BJ (cell line): Measurements from ENCODE around the gene RAMP1. TPM values are rescaled to one million over a fixed set of nuclear protein-coding genes. Genes with fewer than 3 reads are reported as not detected.

Experiments used
- CTCF ChIA-PET: fragments of 350-600 bp; formaldehyde crosslinking; extraction: SDS; loops from one replicate; lab custom pipeline; 2021; ENCODE audit warnings: antibody characterized with exemption, inconsistent platforms; lab: Yijun Ruan, JAX
- POLR2A ChIA-PET: fragments of 300-600 bp; sonication (Branson Sonifier 250); formaldehyde crosslinking; extraction: SDS; loops from one replicate; lab custom pipeline; 2021; ENCODE audit warnings: antibody characterized with exemption; lab: Charles Lee
- DNase-seq: peaks from one replicate; pipeline ENCODE4 v3.0.0-alpha.2; 2011; ENCODE audit warnings: low read depth
- H3K27me3 ChIP-seq: 2 replicates; pipeline ENCODE4 v1.6.0; 2011; ENCODE audit warnings: low read length; ENCODE audit not compliant: control insufficient read depth, insufficient read depth
- H3K36me3 ChIP-seq: 2 replicates; pipeline ENCODE4 v1.5.1; 2011; ENCODE audit warnings: low read length; ENCODE audit not compliant: control insufficient read depth, insufficient read depth
- H3K4me3 ChIP-seq: 2 replicates; pipeline ENCODE4 v1.5.1; 2011; ENCODE audit warnings: low read depth, mild to moderate bottlenecking, control low read depth, low read length
- polyA plus RNA-seq: library from polyadenylated mRNA; depleted of rRNA; stranded (reverse); fragments of >200 nt; gene quantifications from 2 replicates; pipeline ENCODE4 v1.2.3, GENCODE V29; 2011
- TF ChIP-seq, protein P1 (sequence below): IDR thresholded peaks from 2 replicates; pipeline ENCODE4 v1.5.1; 2011; ENCODE audit warnings: low read depth, mild to moderate bottlenecking, control low read depth, inconsistent platforms, low read length, moderate library complexity; ENCODE audit not compliant: insufficient read depth

RAMP1 gene
- polyA plus RNA-seq, 1 experiment, result 10.8 TPM

DNA sequence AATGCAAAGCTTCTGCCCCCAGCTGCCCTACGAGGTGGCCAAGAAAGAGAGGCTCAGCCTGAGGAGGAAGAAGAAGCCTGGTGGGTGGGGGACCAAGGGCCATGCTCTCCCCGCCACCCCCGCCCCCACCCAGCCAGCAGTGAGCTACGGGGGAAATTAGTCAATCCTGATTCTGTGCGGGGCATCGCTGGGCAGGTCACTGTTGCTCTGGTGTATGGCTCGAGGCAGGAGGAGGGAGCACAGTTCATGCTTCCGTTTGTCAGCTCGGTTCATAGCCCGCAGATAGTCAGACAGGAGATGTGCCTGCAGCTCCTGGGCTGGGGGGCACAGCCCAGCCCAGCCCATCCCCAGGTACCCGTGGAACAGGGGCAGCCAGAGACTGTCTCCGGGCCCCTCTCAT lies 17.1 kb downstream of the RAMP1 start:
- Histone ChIP-seq H3K27me3 (no peaks in the 10 kb centered on the region), H3K4me3 (no peak overlapping the region), H3K36me3 (no peaks in the 10 kb centered on the region)
- no peak for DNase-seq
- CTCF ChIA-PET, result no interaction called here
- POLR2A ChIA-PET, result interaction anchor here (0.6 kb wide), 1 partner anchor 591 kb away, joined by 3 read pairs; no protein-coding TSS in a partner anchor
- TF ChIP-seq, protein P1, sequence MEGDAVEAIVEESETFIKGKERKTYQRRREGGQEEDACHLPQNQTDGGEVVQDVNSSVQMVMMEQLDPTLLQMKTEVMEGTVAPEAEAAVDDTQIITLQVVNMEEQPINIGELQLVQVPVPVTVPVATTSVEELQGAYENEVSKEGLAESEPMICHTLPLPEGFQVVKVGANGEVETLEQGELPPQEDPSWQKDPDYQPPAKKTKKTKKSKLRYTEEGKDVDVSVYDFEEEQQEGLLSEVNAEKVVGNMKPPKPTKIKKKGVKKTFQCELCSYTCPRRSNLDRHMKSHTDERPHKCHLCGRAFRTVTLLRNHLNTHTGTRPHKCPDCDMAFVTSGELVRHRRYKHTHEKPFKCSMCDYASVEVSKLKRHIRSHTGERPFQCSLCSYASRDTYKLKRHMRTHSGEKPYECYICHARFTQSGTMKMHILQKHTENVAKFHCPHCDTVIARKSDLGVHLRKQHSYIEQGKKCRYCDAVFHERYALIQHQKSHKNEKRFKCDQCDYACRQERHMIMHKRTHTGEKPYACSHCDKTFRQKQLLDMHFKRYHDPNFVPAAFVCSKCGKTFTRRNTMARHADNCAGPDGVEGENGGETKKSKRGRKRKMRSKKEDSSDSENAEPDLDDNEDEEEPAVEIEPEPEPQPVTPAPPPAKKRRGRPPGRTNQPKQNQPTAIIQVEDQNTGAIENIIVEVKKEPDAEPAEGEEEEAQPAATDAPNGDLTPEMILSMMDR, result no peak

DNA sequence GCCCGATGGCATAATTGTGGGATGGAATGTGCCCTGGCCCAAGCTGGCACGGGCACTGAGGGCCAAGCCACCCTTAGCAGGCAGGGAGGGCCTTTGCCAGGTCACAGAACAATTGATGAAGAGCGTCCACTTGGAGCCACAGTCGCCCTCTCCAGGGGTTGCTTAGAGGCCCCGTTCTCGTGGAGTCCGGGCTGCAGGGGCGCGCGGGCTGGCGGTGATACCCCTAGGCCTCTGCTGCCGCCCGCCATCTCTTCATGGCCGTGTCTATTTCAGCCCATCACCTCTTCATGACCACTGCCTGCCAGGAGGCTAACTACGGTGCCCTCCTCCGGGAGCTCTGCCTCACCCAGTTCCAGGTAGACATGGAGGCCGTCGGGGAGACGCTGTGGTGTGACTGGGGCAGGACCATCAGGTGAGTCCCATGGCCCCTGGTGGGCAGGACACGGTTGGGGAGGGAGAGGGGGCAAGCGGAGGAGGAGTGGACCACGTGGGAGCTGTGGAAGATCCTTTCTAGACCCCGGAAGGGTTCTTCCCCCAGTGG lies 17.6 kb downstream of the RAMP1 start:
- Histone ChIP-seq H3K36me3 (no peaks in the 10 kb centered on the region), H3K27me3 (no peaks in the 10 kb centered on the region), H3K4me3 (no peak overlapping the region)
- ChIA-PET POLR2A (interaction anchor here (0.6 kb wide), 1 partner anchor 591 kb away, joined by 3 read pairs; no protein-coding TSS in a partner anchor), CTCF (interaction anchor here (0.6 kb wide), 1 partner anchor 100 kb away, joined by 3 read pairs; no protein-coding TSS in a partner anchor)
- no peak for DNase-seq
- TF ChIP-seq, protein P1, result no peak

DNA sequence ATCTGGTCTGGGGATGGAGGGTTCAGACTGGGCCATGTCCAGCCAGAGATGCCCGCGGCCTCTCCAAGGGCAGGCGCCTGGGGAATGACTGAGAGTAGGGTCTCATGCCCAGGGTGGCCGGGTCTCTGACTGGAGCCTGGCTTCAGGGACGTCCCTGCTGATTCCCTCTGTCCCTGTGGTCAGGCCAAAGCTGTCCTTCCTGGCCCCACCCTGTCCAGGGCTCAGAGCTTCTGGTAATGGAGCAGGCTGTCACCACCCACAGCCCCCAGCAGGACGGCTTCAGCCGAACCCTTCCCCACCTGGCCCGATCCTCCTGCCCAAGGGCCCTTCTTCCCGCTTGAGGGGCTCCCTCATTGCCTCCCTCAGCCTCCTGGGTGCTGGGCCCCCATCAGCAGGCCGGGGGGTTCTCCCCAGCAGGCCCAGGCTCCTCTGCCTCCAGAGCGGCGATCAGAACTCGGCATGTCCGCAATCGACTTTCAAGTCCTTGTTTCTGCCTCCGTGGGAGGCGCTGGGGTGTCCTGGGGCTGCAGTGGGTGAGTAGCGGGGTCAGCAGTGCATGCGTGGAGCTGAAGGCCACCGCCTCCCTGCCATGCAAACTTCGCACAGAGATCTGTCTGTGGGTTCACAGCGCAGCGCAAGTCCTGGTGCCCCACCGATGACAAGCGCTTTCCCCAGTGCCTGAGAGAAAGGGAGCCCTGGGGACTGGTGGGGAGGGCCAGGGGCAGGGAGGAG lies 18.3 kb downstream of the RAMP1 start:
- H3K36me3 ChIP-seq, result no peaks in the 10 kb centered on the region
- no peak overlapping the region for H3K4me3 ChIP-seq
- ChIA-PET POLR2A (no interaction called here), CTCF (interaction anchor here (0.6 kb wide), 1 partner anchor 101 kb away, joined by 3 read pairs; no protein-coding TSS in a partner anchor)
- H3K27me3 ChIP-seq, result no peaks in the 10 kb centered on the region
- no peak for DNase-seq
- TF ChIP-seq, protein P1, result no peak

DNA sequence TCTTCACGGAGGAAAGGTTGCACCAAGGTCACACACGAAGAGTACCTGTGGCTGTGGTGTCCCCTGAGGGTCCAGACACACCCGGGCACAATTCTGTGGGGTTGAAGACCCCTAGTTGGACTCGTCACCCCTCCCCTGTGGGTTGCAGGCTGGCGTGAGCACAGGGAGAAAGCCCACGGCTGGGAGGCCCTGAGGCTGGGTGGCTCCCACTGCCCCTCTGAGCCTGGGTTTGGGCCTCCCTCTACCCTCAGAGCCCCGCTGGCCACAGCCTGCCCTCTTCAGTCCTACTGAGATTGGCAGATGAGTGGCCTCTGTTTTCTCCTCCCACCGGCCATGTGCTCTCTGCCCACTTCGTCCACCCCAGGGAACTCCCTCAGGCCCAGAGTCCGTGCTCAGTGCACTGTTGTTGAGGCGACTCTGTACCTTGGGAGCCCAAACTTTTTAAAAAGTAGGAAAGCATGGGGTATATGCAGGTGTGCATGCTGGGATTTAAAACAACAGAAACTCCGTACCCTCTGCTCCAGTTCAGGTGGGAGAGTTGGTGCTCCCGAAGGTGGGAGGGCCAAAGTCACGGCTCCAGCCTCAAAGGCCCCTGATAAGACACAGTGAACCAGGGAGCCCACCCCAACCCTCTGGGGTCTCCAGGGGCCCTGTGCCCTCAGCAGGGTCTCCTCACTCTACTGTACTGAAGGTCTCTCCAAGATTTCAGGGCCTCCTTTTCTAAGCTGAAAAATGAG lies 19.1 kb downstream of the RAMP1 start:
- Histone ChIP-seq H3K4me3 (no peak overlapping the region), H3K27me3 (no peaks in the 10 kb centered on the region), H3K36me3 (no peaks in the 10 kb centered on the region)
- POLR2A ChIA-PET, result no interaction called here
- TF ChIP-seq, protein P1, result no peak
- no peak for DNase-seq
- CTCF ChIA-PET, result interaction anchor here (1.0 kb wide), 1 partner anchor 45 kb away, joined by 3 read pairs; no protein-coding TSS in a partner anchor

DNA sequence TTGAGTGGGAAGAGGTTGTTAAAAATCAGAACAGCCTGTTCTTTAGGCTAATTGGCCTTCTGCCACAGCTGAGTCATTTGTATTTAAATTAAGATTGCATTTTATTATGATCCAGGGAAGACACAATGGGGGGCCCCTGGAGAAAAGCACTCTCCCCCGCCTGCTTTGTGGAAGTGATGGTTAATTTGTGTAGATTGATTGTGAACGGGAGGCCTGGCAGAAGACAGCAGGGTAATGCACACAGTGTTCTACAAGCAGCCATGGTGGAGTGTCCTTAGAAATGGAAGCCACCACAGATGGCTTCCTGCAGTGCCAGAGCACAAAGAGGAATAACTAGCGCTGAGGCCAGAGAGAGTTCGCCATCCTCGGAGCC lies 19.6 kb downstream of the RAMP1 start:
- no peak for DNase-seq

More for the DNA sequence above, 19.6 kb downstream of the RAMP1 start:
- ChIA-PET POLR2A (no interaction called here), CTCF (interaction anchor here (1.0 kb wide), 1 partner anchor 45 kb away, joined by 3 read pairs; no protein-coding TSS in a partner anchor)
- no peaks in the 10 kb centered on the region for H3K36me3 ChIP-seq
- no peak overlapping the region for H3K4me3 ChIP-seq
- TF ChIP-seq, protein P1, result no peak
- no peaks in the 10 kb centered on the region for H3K27me3 ChIP-seq
